ENCODE results near the gene DCC.

DNA sequence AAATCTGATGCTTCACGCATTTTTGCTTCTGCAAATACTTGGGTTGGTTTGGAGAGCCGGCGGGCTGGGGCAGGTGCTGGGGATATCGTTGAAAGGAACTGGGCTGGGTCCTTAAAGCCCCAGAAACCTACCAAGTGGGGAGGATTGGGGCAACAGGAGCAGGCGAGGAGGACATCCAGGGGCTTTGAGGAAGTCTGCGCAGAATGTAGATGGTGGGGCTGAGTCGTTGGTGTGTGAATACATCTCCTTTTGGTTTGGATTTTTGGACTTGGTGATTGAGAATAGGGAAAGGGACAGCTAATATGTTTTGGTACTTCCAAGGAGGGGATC is 1.1 kb downstream of the DCC start:
- TF ChIP-seq, protein P1, sequence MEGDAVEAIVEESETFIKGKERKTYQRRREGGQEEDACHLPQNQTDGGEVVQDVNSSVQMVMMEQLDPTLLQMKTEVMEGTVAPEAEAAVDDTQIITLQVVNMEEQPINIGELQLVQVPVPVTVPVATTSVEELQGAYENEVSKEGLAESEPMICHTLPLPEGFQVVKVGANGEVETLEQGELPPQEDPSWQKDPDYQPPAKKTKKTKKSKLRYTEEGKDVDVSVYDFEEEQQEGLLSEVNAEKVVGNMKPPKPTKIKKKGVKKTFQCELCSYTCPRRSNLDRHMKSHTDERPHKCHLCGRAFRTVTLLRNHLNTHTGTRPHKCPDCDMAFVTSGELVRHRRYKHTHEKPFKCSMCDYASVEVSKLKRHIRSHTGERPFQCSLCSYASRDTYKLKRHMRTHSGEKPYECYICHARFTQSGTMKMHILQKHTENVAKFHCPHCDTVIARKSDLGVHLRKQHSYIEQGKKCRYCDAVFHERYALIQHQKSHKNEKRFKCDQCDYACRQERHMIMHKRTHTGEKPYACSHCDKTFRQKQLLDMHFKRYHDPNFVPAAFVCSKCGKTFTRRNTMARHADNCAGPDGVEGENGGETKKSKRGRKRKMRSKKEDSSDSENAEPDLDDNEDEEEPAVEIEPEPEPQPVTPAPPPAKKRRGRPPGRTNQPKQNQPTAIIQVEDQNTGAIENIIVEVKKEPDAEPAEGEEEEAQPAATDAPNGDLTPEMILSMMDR (IDR thresholded peaks at IDR 0.05): no peak
- TF ChIP-seq POLR2A (IDR thresholded peaks at IDR 0.05): no peak

Measured in testis (tissue), 2 donors.